Fibroblast of lung (primary cell): ENCODE data around the gene LSM14B.

Experiments used
- CTCF ChIP-seq, 2 donors: IDR thresholded peaks in 1 of 2; conservative IDR thresholded peaks in 1 of 2; 1 replicate in 1 of 2; 2 replicates in 1 of 2; pipeline ENCODE4 v1.5.1; 2011 to 2012; ENCODE audit warnings: low read length in 2 of 2, control low read depth in 1 of 2, inconsistent platforms in 1 of 2, low read depth in 1 of 2, mild to moderate bottlenecking in 1 of 2
- EZH2 ChIP-seq: IDR thresholded peaks from 2 replicates; pipeline ENCODE4 v1.5.1; 2012; ENCODE audit warnings: low read length, control low read depth, mild to moderate bottlenecking; ENCODE audit errors: missing control alignments

- peak; percentile 58 to 68 for TF ChIP-seq CTCF (conservative IDR thresholded peaks at IDR 0.05 in 1 of 2, IDR thresholded peaks at IDR 0.05 in 1 of 2; ENCODE audit: low read depth in 1 of 2, low read length in 2 of 2)
- TF ChIP-seq EZH2, result no peak
These were observed 34.5 kb downstream of the LSM14B start for GRCh38 chr20:62156592-62157386.
